ENCODE data around the gene TEX51. TPM values are rescaled to one million over a fixed set of nuclear protein-coding genes. Genes with fewer than 3 reads are reported as not detected.

TEX51 gene
- total and polyA plus RNA-seq, 2 of the 4 experiments (the other 2 are of a cell fraction) = not detected

GRCh38 chr2:126849991-126850535 is 48.6 kb upstream of the TEX51 start:
- Histone ChIP-seq H3K4me3 (ENCODE audit: insufficient read depth, low read depth, low read length) (no peak overlapping the region), H3K27ac (ENCODE audit: insufficient read depth, low read length) (no peak overlapping the region), H2AK9ac (replicated peaks; ENCODE audit: low read depth, low read length, poor library complexity) (no peak overlapping the region), H2BK20ac (ENCODE audit: low read depth, low read length) (no peak overlapping the region), H3K9me1 (ENCODE audit: insufficient read depth, low read length) (no peaks in the 10 kb centered on the region), H3K23ac (ENCODE audit: low read depth, low read length) (no peak overlapping the region), H2BK120ac (ENCODE audit: low read depth, low read length) (no peak overlapping the region), H4K5ac (ENCODE audit: low read depth, low read length) (no peak overlapping the region), H3K9ac (ENCODE audit: low read depth, low read length) (no peak overlapping the region), H3K18ac (ENCODE audit: low read depth, low read length) (no peak overlapping the region), H3K27me3 (ENCODE audit: control insufficient read depth, insufficient read depth, low read length) (no peaks in the 10 kb centered on the region; the same call in 1 of the 2 replicates), H3K14ac (replicated peaks; ENCODE audit: low read depth, low read length) (no peak overlapping the region), H3K4me2 (ENCODE audit: low read depth, low read length) (no peak overlapping the region), H3K36me3 (ENCODE audit: control insufficient read depth, insufficient read depth, low read length) (no peaks in the 10 kb centered on the region), H3K9me3 (ENCODE audit: control insufficient read depth, insufficient read depth, low read length) (no peaks in the 10 kb centered on the region), H2BK5ac (ENCODE audit: low read depth, low read length, poor library complexity, severe bottlenecking) (no peak overlapping the region), H4K91ac (ENCODE audit: insufficient read depth, low read depth, low read length) (no peak overlapping the region), H3K56ac (ENCODE audit: extremely low read depth, insufficient read depth, low read length) (no peak overlapping the region), H3K4me1 (ENCODE audit: control insufficient read depth, insufficient read depth, low read length) (no peaks in the 10 kb centered on the region), H4K8ac (ENCODE audit: low read depth in 2 of 2, low read length in 2 of 2) (no peak overlapping the region), H2AFZ (replicated peaks; ENCODE audit: low read length, poor library complexity) (no peak overlapping the region), H2AK5ac (ENCODE audit: low read depth, low read length) (no peak overlapping the region), H3K79me1 (ENCODE audit: low read depth in 1 of 2, low read length in 2 of 2) (no peaks in the 10 kb centered on the region), H2BK15ac (ENCODE audit: low read depth, low read length) (no peak overlapping the region), H3K4ac (ENCODE audit: low read depth, low read length) (no peak overlapping the region), H4K20me1 (ENCODE audit: insufficient read depth, low read length) (no peaks in the 10 kb centered on the region)
- no peak for TF ChIP-seq MAZ (IDR thresholded peaks at IDR 0.05; ENCODE audit: borderline replicate concordance, low read depth, low read length)
- TF ChIP-seq CHD1 (IDR thresholded peaks at IDR 0.05; ENCODE audit: low read depth, low read length) = no peak
- no peak for TF ChIP-seq NFE2L2 (IDR thresholded peaks at IDR 0.05; ENCODE audit: low read depth, low read length)
- TF ChIP-seq MXI1 (IDR thresholded peaks at IDR 0.05; ENCODE audit: borderline replicate concordance, low read depth, low read length) = no peak
- TF ChIP-seq MAFK (IDR thresholded peaks at IDR 0.05; ENCODE audit: low read depth, low read length) = no peak
- no peak for TF ChIP-seq FOS (IDR thresholded peaks at IDR 0.05; ENCODE audit: low read depth, low read length)
- no peak for TF ChIP-seq CEBPB (IDR thresholded peaks at IDR 0.05; ENCODE audit: low read depth, low read length)
- TF ChIP-seq USF2 (IDR thresholded peaks at IDR 0.05; ENCODE audit: low read depth, low read length) = no peak
- no peak for TF ChIP-seq BHLHE40 (IDR thresholded peaks at IDR 0.05; ENCODE audit: low read depth, low read length)
- no peak for TF ChIP-seq CTCF (conservative IDR thresholded peaks at IDR 0.05; ENCODE audit: low read depth, low read length)
- TF ChIP-seq RAD21 (IDR thresholded peaks at IDR 0.05; ENCODE audit: low read length) = no peak
- no peak for TF ChIP-seq POLR2A (IDR thresholded peaks at IDR 0.05; ENCODE audit: low read depth, low read length)
- no peak for TF ChIP-seq SMC3 (IDR thresholded peaks at IDR 0.05; ENCODE audit: low read depth, low read length)
- no peak for TF ChIP-seq RFX5 (IDR thresholded peaks at IDR 0.05; ENCODE audit: low read depth, low read length)
- no peak for TF ChIP-seq ELK1 (IDR thresholded peaks at IDR 0.05; ENCODE audit: borderline replicate concordance, low read depth, low read length)
- no peak for TF ChIP-seq RCOR1 (IDR thresholded peaks at IDR 0.05; ENCODE audit: insufficient replicate concordance, low read length)
- intact Hi-C loops (cut with micrococcal nuclease) = no loop called here
- no TSS peak for BruUV-seq (replicated peaks)
- ChIA-PET POLR2A (ENCODE audit: unreplicated experiment) (no interaction called here), CTCF (no interaction called here)
- ATAC-seq (ENCODE audit: low read depth) (no peak), DNase-seq (no peak)
- dilution Hi-C loops (cut with HindIII; ENCODE audit: low sequenced_read_pairs, unreplicated experiment) = no loop called here
- in situ Hi-C loops (cut with MboI; ENCODE audit: low sequenced_read_pairs) = no loop called here
- no CpG with 5 or more reads among the region's 7 CpGs for WGBS, 2 experiments (ENCODE audit: extremely low coverage in 2 of 2, insufficient read length in 1 of 2)

All from IMR-90 (cell line).